Ovary (tissue), 9 donors: ENCODE data around the gene CELA2A. TPM values are rescaled to one million over a fixed set of nuclear protein-coding genes. Genes with fewer than 3 reads are reported as not detected.

Experiments
- DNase-seq, 5 donors: peaks; one replicate each; pipeline ENCODE4 v3.0.0-alpha.2; 2019 to 2020
- H3K27ac ChIP-seq, 2 donors: fragments of 200-600 bp; one replicate each; pipeline versions ENCODE4 v1.5.1 to v1.8.0; 2019 to 2022
- H3K27me3 ChIP-seq: fragments of 200-600 bp; one replicate; pipeline ENCODE4 v1.8.0; 2022
- H3K36me3 ChIP-seq: fragments of 200-600 bp; sonication (generic); one replicate; pipeline ENCODE4 v1.5.1; 2019
- H3K4me1 ChIP-seq: one replicate; pipeline ENCODE4 v1.8.1; 2013; ENCODE audit warnings: mild to moderate bottlenecking, moderate library complexity; ENCODE audit not compliant: insufficient read depth
- H3K4me3 ChIP-seq: fragments of 200-600 bp; sonication (generic); one replicate; pipeline ENCODE4 v1.5.1; 2017
- H3K9me3 ChIP-seq, 2 donors: fragments of 200-600 bp in 1 of 2; sonication (generic) in 1 of 2; one replicate each; pipeline versions ENCODE4 v1.5.1 to v1.8.1; 2013 to 2019; ENCODE audit warnings: mild to moderate bottlenecking in 1 of 2, moderate library complexity in 1 of 2
- EP300 ChIP-seq: sonication (generic); formaldehyde crosslinking; IDR thresholded peaks from one replicate; pipeline ENCODE4 v1.6.1; 2017; ENCODE audit warnings: antibody characterized with exemption
- POLR2A ChIP-seq: fragments of 450-650 bp; IDR thresholded peaks from one replicate; pipeline ENCODE4 v1.6.1; 2017; ENCODE audit warnings: antibody characterized with exemption, mild to moderate bottlenecking, moderate library complexity
- WGBS, 3 donors: extraction: QIAGEN DNeasy Blood & Tissue Kit in 1 of 3; methylation state at CpG; one replicate each; pipeline versions ENCODE4 v1.1.5 to v1.1.7; 2013 to 2017; 5-methylcytosine and 5-hydroxymethylcytosine counted together
- intact Hi-C, 4 donors: fragments of 100-400 bp; cut with DNase I; formaldehyde crosslinking; loops; one replicate each; pipeline versions ENCODE4 v1.11.0 to v1.15.1; 2022 to 2023
- polyA plus RNA-seq, 2 donors: library from polyadenylated mRNA; stranded (reverse); fragments of 200-250 nt in 1 of 2; fragments of 350-450 nt in 1 of 2; fragmentation: Illumina TruSeq in 1 of 2; extraction: RNeasy Lipid Tissue Mini Kit (QIAGEN cat#74804) in 1 of 2; gene quantifications; one replicate each; pipeline ENCODE4 v1.2.3, GENCODE V29; 2013 to 2014
- total RNA-seq, 7 donors: library from RNA; depleted of rRNA in 2 of 7; stranded (reverse); fragments of >200 nt in 2 of 7; fragmentation: NEBNext Ultra II Directional in 3 of 7; extraction: Animal tissue kit (Norgen Biotek cat#: 25700) in 3 of 7; gene quantifications; one replicate each; pipeline versions ENCODE4 v1.1.0 to v1.2.4, GENCODE V29; 2016 to 2023
- TF ChIP-seq, protein P1 (sequence below), 3 donors: fragments of 450-650 bp in 2 of 3; fragments of 200-600 bp in 1 of 3; IDR thresholded peaks; one replicate each; pipeline versions ENCODE4 v1.5.1 to v1.8.0; 2016 to 2022; ENCODE audit warnings: antibody characterized with exemption in 3 of 3, mild to moderate bottlenecking in 1 of 3
- donor health status: DM: no; HTN: no; CAD: no; lungs with moderate emphysema.
- donor health status: DM: no; HTN: no; CAD: no.
- donor health status: Bipolar disorder and iron deficiency.
- donor health status: DM: yes; HTN: yes; CAD: no.
- donor health status: DM: no; HTN: no; CAD: no.
- donor health status: DM: yes; HTN: yes; CAD: no.

The CELA2A gene
- total and polyA plus RNA-seq, 9 donors, result 0.92 to 9.4 (median 5.0) TPM; not detected in 5

DNA sequence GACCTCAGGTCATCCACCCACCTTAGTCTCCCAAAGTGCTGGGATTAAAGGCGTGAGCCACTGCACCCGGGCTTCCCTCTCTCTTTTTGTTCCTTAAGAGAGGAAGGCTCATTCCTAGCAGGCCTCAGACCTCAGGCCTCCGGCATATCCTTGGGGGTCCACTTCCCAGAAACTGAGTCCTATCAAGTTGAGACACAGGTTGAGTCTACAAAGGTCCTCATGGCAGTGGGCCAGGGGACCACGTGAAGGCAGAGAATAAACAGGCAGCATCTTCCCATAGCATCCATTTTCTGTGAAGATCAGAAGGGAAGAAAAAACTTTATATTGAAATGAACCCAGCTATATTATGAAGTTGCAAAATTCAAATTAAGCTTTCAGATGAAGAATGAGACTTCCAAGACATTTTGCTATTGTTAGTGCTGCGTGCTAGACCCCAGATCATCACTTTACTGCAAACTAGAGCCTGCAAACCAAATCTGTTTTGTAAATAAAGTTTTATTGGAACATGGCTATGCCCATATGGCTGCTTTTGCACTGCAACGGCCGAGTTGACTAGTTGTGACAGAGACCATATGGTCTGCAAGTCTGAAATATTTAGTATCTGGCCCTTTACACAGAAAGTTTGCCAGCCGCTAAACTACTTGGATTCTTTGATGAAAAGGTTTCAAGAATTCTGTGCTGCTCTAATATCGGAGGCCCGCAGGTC, 3.5 kb upstream of the CELA2A start:
- Histone ChIP-seq H3K27me3 (no peaks in the 10 kb centered on the region), H3K36me3 (no peaks in the 10 kb centered on the region), H3K9me3 (no peaks in the 10 kb centered on the region), H3K4me1 (no peaks in the 10 kb centered on the region), H3K4me3 (no peak overlapping the region), H3K27ac (no peak overlapping the region)
- no peak for DNase-seq
- TF ChIP-seq, protein P1, sequence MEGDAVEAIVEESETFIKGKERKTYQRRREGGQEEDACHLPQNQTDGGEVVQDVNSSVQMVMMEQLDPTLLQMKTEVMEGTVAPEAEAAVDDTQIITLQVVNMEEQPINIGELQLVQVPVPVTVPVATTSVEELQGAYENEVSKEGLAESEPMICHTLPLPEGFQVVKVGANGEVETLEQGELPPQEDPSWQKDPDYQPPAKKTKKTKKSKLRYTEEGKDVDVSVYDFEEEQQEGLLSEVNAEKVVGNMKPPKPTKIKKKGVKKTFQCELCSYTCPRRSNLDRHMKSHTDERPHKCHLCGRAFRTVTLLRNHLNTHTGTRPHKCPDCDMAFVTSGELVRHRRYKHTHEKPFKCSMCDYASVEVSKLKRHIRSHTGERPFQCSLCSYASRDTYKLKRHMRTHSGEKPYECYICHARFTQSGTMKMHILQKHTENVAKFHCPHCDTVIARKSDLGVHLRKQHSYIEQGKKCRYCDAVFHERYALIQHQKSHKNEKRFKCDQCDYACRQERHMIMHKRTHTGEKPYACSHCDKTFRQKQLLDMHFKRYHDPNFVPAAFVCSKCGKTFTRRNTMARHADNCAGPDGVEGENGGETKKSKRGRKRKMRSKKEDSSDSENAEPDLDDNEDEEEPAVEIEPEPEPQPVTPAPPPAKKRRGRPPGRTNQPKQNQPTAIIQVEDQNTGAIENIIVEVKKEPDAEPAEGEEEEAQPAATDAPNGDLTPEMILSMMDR (IDR thresholded peaks at IDR 0.05), result no peak
- TF ChIP-seq POLR2A (no peak), EP300 (no peak)
- intact Hi-C loops, result no loop called here
- WGBS, 3 donors, result 46 to 57% (median 49%) methylated on average over 10 of the region's 10 CpGs

DNA sequence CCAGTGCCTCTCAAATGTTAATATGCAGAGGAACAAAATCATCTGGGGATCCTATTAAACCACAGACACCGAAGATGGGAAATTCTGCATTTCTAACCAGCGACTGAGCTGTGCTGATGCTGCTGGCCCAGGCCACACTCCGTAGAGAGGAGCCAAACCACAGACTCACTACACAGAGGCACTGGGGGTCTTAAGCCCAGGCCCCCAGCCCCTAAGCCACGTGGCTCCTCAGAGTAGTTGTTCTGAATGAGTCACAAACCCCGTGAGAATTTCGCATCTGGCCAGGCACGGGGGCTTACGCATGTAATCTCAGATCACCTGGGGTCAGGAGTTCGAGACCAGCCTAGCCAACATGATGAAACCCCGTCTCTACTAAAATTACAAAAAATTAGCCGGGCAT, 2.8 kb upstream of the CELA2A start:
- 45 to 64% (median 51%) methylated on average over 11 of the region's 11 CpGs for WGBS, 3 donors
- intact Hi-C loops, result no loop called here
- DNase-seq, result no peak
- TF ChIP-seq, protein P1 (IDR thresholded peaks at IDR 0.05), result no peak
- TF ChIP-seq EP300 (no peak), POLR2A (no peak)
- no peak overlapping the region for H3K27ac ChIP-seq
- H3K9me3 ChIP-seq, result no peaks in the 10 kb centered on the region
- H3K4me1 ChIP-seq, result no peaks in the 10 kb centered on the region
- H3K4me3 ChIP-seq, result no peak overlapping the region
- no peaks in the 10 kb centered on the region for H3K36me3 ChIP-seq
- no peaks in the 10 kb centered on the region for H3K27me3 ChIP-seq

DNA sequence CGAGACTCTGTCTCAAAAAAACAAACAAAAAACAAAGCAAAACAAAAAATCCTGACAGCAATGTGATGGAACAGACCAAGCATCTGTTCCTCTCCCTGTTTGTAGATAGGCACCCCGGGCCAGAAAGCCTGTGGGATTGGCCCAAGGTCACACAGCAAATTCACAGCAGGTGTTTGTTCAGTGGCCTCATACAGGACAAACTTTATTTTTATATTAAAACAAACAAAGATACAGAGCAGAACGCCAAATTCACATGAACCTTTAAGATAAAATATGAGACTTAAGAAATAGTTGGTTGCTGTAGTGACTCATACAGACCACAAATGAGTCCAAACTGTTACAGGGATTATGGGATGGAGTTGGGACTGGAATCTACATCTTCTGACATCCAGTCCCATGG, 2.3 kb upstream of the CELA2A start:
- DNase-seq, result no peak
- TF ChIP-seq, protein P1 (IDR thresholded peaks at IDR 0.05), result no peak
- no peak for TF ChIP-seq EP300
- TF ChIP-seq POLR2A, result no peak
- Histone ChIP-seq H3K9me3 (no peaks in the 10 kb centered on the region), H3K27me3 (no peaks in the 10 kb centered on the region), H3K4me1 (no peaks in the 10 kb centered on the region), H3K36me3 (no peaks in the 10 kb centered on the region), H3K4me3 (no peak overlapping the region), H3K27ac (no peak overlapping the region)
- 21 to 35% (median 24%) methylated on average over 3 of the region's 3 CpGs for WGBS, 3 donors
- intact Hi-C loops, result no loop called here

DNA sequence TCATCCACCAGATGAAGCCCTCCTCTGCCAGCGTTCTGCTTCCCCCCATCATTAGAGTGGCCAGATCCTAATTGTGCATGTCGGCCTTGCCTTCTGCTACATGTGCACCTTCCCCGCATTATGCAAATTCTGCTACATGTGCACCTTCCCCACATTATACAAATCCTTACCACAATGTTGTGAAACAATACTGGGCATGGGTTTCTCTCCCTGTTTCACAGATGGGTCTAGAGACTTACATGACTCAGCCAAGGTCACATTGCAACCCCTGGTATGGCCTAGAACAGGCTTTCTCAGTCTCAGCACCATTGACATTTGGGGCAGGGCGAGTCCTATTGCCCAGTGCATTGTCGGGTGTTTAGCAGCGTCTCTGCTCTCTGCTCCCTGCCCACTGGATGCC, 1.0 kb upstream of the CELA2A start:
- Histone ChIP-seq H3K9me3 (no peaks in the 10 kb centered on the region), H3K27ac (no peak overlapping the region), H3K27me3 (no peaks in the 10 kb centered on the region), H3K36me3 (no peaks in the 10 kb centered on the region), H3K4me1 (no peaks in the 10 kb centered on the region), H3K4me3 (no peak overlapping the region)
- whole genome bisulfite sequencing, 3 donors, result 90 to 95% (median 94%) methylated on average over 6 of the region's 6 CpGs
- intact Hi-C loops, result no loop called here
- DNase-seq, result no peak
- TF ChIP-seq POLR2A, result no peak
- no peak for TF ChIP-seq EP300
- TF ChIP-seq, protein P1 (IDR thresholded peaks at IDR 0.05), result no peak
